CD14-positive monocyte (primary cell): ENCODE measurements around the gene LRP1B. TPM values are rescaled to one million over a fixed set of nuclear protein-coding genes. Genes with fewer than 3 reads are reported as not detected.

Experiments
- DNase-seq, 3 donors: peaks; one replicate each; pipeline ENCODE4 v3.0.0-alpha.2; 2011 to 2022
- H2AFZ ChIP-seq: 2 replicates; pipeline ENCODE4 v1.6.0; 2012; ENCODE audit warnings: mild to moderate bottlenecking, low read depth, low read length, inconsistent platforms; ENCODE audit not compliant: insufficient read depth, poor library complexity, severe bottlenecking
- H3K27ac ChIP-seq, 2 donors: 1 replicate in 1 of 2; 2 replicates in 1 of 2; pipeline ENCODE4 v1.5.1; 2012 to 2013; ENCODE audit warnings: low read length in 2 of 2, control low read depth in 1 of 2, inconsistent platforms in 1 of 2, low read depth in 1 of 2, mild to moderate bottlenecking in 1 of 2
- H3K27me3 ChIP-seq, 2 donors: one replicate each; pipeline versions ENCODE4 v1.6.0 to v1.6.1; 2011 to 2013; ENCODE audit warnings: low read length in 2 of 2; ENCODE audit not compliant: control insufficient read depth in 2 of 2, insufficient read depth in 2 of 2
- H3K36me3 ChIP-seq, 2 donors: replicated peaks in 1 of 2; 1 replicate in 1 of 2; 2 replicates in 1 of 2; pipeline versions ENCODE4 v1.5.1 to v1.6.1; 2012 to 2013; ENCODE audit warnings: low read length in 2 of 2, control low read depth in 1 of 2, inconsistent platforms in 1 of 2, mild to moderate bottlenecking in 1 of 2; ENCODE audit not compliant: insufficient read depth in 2 of 2, control insufficient read depth in 1 of 2
- H3K4me1 ChIP-seq, 2 donors: 1 replicate in 1 of 2; 2 replicates in 1 of 2; pipeline versions ENCODE4 v1.5.1 to v1.6.1; 2012 to 2013; ENCODE audit warnings: low read length in 2 of 2, control low read depth in 1 of 2, inconsistent platforms in 1 of 2, mild to moderate bottlenecking in 1 of 2, moderate library complexity in 1 of 2; ENCODE audit not compliant: insufficient read depth in 2 of 2, control insufficient read depth in 1 of 2
- H3K4me2 ChIP-seq: replicated peaks from 2 replicates; pipeline ENCODE3; 2012; ENCODE audit warnings: low read length, moderate library complexity, mild to moderate bottlenecking; ENCODE audit not compliant: poor library complexity, severe bottlenecking; ENCODE audit errors: extremely low read depth
- H3K4me3 ChIP-seq, 3 experiments: fragments of 200-600 bp in 1 of 3; sonication (generic) in 1 of 3; replicated peaks in 1 of 3; 1 replicate in 2 of 3; 2 replicates in 1 of 3; pipeline ENCODE4 v1.5.1; 2011 to 2013; ENCODE audit warnings: low read length in 3 of 3, mild to moderate bottlenecking in 3 of 3, control low read depth in 2 of 3, low read depth in 2 of 3, inconsistent platforms in 1 of 3, moderate library complexity in 1 of 3
- H3K79me2 ChIP-seq: 2 replicates; pipeline ENCODE4 v1.6.0; 2012; ENCODE audit warnings: mild to moderate bottlenecking, control low read depth, inconsistent platforms, low read length, moderate library complexity; ENCODE audit not compliant: insufficient read depth
- H3K9ac ChIP-seq: 2 replicates; pipeline ENCODE4 v1.6.0; 2017; ENCODE audit warnings: low read length, mild to moderate bottlenecking; ENCODE audit not compliant: insufficient read depth, poor library complexity, severe bottlenecking
- H3K9me3 ChIP-seq, 2 donors: replicated peaks in 1 of 2; 1 replicate in 1 of 2; 2 replicates in 1 of 2; pipeline versions ENCODE4 v1.5.1 to v1.6.1; 2012 to 2013; ENCODE audit warnings: low read length in 2 of 2, control low read depth in 1 of 2; ENCODE audit not compliant: control insufficient read depth in 1 of 2, insufficient read depth in 1 of 2
- H4K20me1 ChIP-seq: 2 replicates; pipeline ENCODE4 v1.6.0; 2012; ENCODE audit warnings: mild to moderate bottlenecking, low read length, control low read depth, moderate library complexity; ENCODE audit not compliant: insufficient read depth
- H3K27ac Mint-ChIP-seq, 7 donors: one replicate each; pipeline ENCODE4 v1.8.0; 2020; ENCODE audit warnings: mild to moderate bottlenecking in 7 of 7, mixed read lengths in 7 of 7, moderate library complexity in 6 of 7, inconsistent platforms in 2 of 7
- H3K27me3 Mint-ChIP-seq, 3 donors: one replicate each; pipeline ENCODE4 v1.8.0; 2021 to 2022; ENCODE audit warnings: low read depth in 3 of 3, mild to moderate bottlenecking in 3 of 3, mixed read lengths in 3 of 3, moderate library complexity in 3 of 3, inconsistent platforms in 1 of 3
- H3K36me3 Mint-ChIP-seq, 2 donors: one replicate each; pipeline ENCODE4 v1.8.0; 2020; ENCODE audit warnings: mixed read lengths in 2 of 2, inconsistent platforms in 1 of 2, mild to moderate bottlenecking in 1 of 2
- H3K4me1 Mint-ChIP-seq: one replicate; pipeline ENCODE4 v1.8.0; 2020; ENCODE audit warnings: mild to moderate bottlenecking, mixed read lengths
- H3K4me3 Mint-ChIP-seq, 2 donors: one replicate each; pipeline ENCODE4 v1.8.0; 2020; ENCODE audit warnings: mild to moderate bottlenecking in 2 of 2, mixed read lengths in 2 of 2, moderate library complexity in 1 of 2
- H3K9me3 Mint-ChIP-seq, 7 donors: one replicate each; pipeline ENCODE4 v1.8.0; 2020 to 2022; ENCODE audit warnings: mixed read lengths in 7 of 7, mild to moderate bottlenecking in 6 of 7, moderate library complexity in 6 of 7, inconsistent platforms in 2 of 7
- CTCF ChIP-seq: fragments of 200-600 bp; IDR thresholded peaks from one replicate; pipeline ENCODE4 v1.8.0; 2022; ENCODE audit warnings: antibody characterized with exemption, mild to moderate bottlenecking
- WGBS: methylation state at CpG from one replicate; pipeline ENCODE4 v1.1.5; 2013; ENCODE audit warnings: missing lambda C conversion rate; ENCODE audit not compliant: insufficient coverage; 5-methylcytosine and 5-hydroxymethylcytosine counted together
- intact Hi-C, 2 donors: fragments of 100-400 bp; cut with micrococcal nuclease; formaldehyde crosslinking; loops; one replicate each; pipeline versions ENCODE4 v1.15.0 to v1.15.1; 2023
- polyA plus RNA-seq, 3 donors: library from polyadenylated mRNA; depleted of rRNA in 1 of 3; unstranded in 2 of 3; stranded (reverse) in 1 of 3; fragments of 300-500 nt in 2 of 3; fragments of >200 nt in 1 of 3; fragmentation: Illumina TruSeq in 2 of 3; gene quantifications; 1 replicate in 2 of 3; 2 replicates in 1 of 3; pipeline ENCODE4 v1.2.3, GENCODE V29; 2012 to 2021

LRP1B gene
- polyA plus RNA-seq, 3 donors, result not detected

- no peak overlapping the region for H3K4me3 ChIP-seq
- H3K9ac ChIP-seq, result no peak overlapping the region
- intact Hi-C loops, result no loop called here
- WGBS, result 73% methylated on average over 2 of the region's 3 CpGs
- no peaks in the 10 kb centered on the region for H3K4me1 ChIP-seq
- Mint-ChIP-seq H3K36me3 (no peaks in the 10 kb centered on the region), H3K9me3 (peaks cover 0 to 3% (median 0%) of the 10 kb centered on the region in 7 donors), H3K4me1 (no peaks in the 10 kb centered on the region), H3K4me3 (no peak overlapping the region), H3K27ac (no peak overlapping the region), H3K27me3 (no peaks in the 10 kb centered on the region)
- no peaks in the 10 kb centered on the region for H3K9me3 ChIP-seq
- DNase-seq, result no peak
- no peaks in the 10 kb centered on the region for H3K36me3 ChIP-seq
- H4K20me1 ChIP-seq, result no peaks in the 10 kb centered on the region
- no peak overlapping the region for H2AFZ ChIP-seq
- H3K27ac ChIP-seq, result no peak overlapping the region
- TF ChIP-seq CTCF, result no peak
- no peaks in the 10 kb centered on the region for H3K27me3 ChIP-seq
- H3K4me2 ChIP-seq, result no peak overlapping the region
- no peaks in the 10 kb centered on the region for H3K79me2 ChIP-seq
Measured at GRCh38 chr2:141162314-141162713, 968.5 kb downstream of the LRP1B start.

- H3K9me3 Mint-ChIP-seq, result peaks cover 0 to 7% (median 3%) of the 10 kb centered on the region in 7 donors
- H3K36me3 ChIP-seq, result no peaks in the 10 kb centered on the region
- no peak for DNase-seq
- H3K27me3 ChIP-seq, result no peaks in the 10 kb centered on the region
- no peak overlapping the region for H2AFZ ChIP-seq
- H3K27ac Mint-ChIP-seq, result no peak overlapping the region
- no peaks in the 10 kb centered on the region for H3K27me3 Mint-ChIP-seq
- no peak overlapping the region for H3K9ac ChIP-seq
- H4K20me1 ChIP-seq, result no peaks in the 10 kb centered on the region
- intact Hi-C loops, result no loop called here
- H3K79me2 ChIP-seq, result no peaks in the 10 kb centered on the region
- H3K36me3 Mint-ChIP-seq, result no peaks in the 10 kb centered on the region
- H3K4me3 Mint-ChIP-seq, result no peak overlapping the region
- no CpG with 5 or more reads among the region's 3 CpGs for WGBS
- H3K4me3 ChIP-seq, result no peak overlapping the region
- TF ChIP-seq CTCF, result no peak
- H3K4me1 Mint-ChIP-seq, result no peaks in the 10 kb centered on the region
- H3K4me1 ChIP-seq, result no peaks in the 10 kb centered on the region
- no peak overlapping the region for H3K27ac ChIP-seq
- no peaks in the 10 kb centered on the region for H3K9me3 ChIP-seq
- H3K4me2 ChIP-seq, result no peak overlapping the region
Measured at GRCh38 chr2:141151611-141152286, 979.1 kb downstream of the LRP1B start.
